BE2C (cell line): ENCODE results near the gene CACNG6.

Experiments used
- DNase-seq: peaks from one replicate; pipeline ENCODE4 v3.0.0-alpha.2; 2020
- H3K27me3 ChIP-seq: fragments of 250-450 bp; sonication (Bioruptor Pico); 2 replicates; pipeline ENCODE4 v1.5.1; 2020; ENCODE audit warnings: mild to moderate bottlenecking
- H3K36me3 ChIP-seq: fragments of 250-450 bp; sonication (Bioruptor Pico); 2 replicates; pipeline ENCODE4 v1.5.1; 2020; ENCODE audit warnings: mild to moderate bottlenecking
- H3K4me1 ChIP-seq: fragments of 250-450 bp; sonication (Bioruptor Pico); 2 replicates; pipeline ENCODE4 v1.5.1; 2020
- H3K4me3 ChIP-seq: 2 replicates; pipeline ENCODE4 v1.5.1; 2011; ENCODE audit warnings: low read depth, low read length
- H3K9me3 ChIP-seq: fragments of 250-450 bp; sonication (Bioruptor Pico); 2 replicates; pipeline ENCODE4 v1.5.1; 2020
- TF ChIP-seq, protein P1 (sequence below): IDR thresholded peaks from 2 replicates; pipeline ENCODE4 v1.5.1; 2012; ENCODE audit warnings: mild to moderate bottlenecking, low read depth, low read length

The CACNG6 gene

DNA sequence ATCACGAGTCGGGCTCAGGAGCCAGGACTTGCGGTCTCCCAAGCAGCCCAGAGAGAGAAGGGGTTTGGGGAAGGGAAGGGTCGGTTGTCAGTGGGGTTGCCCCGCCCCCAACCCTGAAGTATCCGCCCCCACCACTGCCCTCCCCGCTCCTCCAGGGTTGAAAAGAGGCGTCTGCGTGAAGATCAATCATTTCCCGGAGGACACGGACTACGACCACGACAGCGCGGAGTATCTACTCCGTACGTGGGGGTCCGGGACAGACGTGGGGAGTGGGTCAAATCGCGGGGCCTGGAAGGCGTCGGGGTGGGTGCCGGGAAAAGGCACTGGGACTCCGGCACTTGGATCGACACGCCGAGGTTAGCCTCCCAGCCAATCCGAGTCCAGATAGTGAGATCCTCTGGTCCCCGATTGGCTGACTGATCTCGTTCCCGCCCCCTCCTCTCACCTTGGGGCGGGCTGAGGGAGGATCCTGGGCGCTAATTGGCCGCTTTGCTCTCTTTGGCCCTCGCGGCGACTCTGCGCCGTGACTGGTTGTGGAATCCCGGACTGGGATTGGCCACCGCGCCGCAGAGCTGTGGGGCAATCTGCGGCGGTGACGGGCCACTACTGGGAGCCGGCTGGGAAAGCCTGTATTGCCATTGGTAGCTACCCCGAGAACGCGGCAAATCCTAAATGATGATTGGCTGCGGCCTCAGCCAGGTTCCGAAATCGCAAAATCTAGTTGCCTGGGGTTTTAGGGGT, 13.3 kb upstream of the CACNG6 start:
- no peak for DNase-seq
- no peaks in the 10 kb centered on the region for H3K4me1 ChIP-seq
- no peak overlapping the region for H3K4me3 ChIP-seq
- peaks cover 3% of the 10 kb centered on the region; the same call in 1 of the 2 replicates for H3K27me3 ChIP-seq
- peaks cover 3% of the 10 kb centered on the region; the same call in 1 of the 2 replicates for H3K9me3 ChIP-seq
- TF ChIP-seq, protein P1, sequence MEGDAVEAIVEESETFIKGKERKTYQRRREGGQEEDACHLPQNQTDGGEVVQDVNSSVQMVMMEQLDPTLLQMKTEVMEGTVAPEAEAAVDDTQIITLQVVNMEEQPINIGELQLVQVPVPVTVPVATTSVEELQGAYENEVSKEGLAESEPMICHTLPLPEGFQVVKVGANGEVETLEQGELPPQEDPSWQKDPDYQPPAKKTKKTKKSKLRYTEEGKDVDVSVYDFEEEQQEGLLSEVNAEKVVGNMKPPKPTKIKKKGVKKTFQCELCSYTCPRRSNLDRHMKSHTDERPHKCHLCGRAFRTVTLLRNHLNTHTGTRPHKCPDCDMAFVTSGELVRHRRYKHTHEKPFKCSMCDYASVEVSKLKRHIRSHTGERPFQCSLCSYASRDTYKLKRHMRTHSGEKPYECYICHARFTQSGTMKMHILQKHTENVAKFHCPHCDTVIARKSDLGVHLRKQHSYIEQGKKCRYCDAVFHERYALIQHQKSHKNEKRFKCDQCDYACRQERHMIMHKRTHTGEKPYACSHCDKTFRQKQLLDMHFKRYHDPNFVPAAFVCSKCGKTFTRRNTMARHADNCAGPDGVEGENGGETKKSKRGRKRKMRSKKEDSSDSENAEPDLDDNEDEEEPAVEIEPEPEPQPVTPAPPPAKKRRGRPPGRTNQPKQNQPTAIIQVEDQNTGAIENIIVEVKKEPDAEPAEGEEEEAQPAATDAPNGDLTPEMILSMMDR: no peak
- no peaks in the 10 kb centered on the region for H3K36me3 ChIP-seq

DNA sequence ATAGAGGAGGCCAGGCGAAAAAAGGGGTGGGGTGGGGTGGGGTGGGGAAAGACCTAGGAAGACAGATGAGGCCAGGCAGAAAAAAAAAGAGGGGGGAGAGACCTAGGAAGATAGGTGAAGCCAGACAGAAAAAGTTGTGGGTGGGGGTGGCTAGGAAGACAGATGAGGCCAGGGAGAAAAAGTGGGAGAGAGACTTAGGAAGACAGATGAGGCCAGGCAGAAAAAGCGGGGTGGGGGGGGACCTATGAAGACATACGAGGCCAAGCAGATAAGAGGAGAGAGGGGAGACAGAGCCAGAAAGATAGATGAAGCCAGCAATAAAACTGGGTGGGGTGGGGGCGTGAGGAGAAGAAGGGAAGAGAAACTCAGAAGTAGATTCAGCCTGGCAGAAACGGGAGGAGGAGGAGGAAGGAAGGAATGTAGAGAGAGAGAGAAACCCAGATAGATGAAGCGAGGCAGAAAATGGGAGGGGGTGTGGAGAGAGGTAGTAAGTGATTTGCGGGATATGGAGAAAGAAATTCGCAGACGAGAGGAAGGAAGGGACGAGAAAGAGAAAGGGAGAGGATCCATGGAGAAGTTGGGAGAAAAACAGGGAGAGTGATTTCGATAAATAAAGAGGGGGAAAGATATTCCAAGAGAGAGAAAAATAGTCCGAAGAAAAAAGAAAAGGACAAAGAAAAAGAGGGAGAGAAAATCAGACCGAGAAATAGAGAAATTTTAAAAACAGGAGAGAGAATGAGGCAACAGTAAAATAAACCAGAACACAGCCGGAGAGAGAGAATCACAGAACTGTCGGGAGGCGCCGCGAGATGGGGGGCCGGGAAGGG, 12.2 kb upstream of the CACNG6 start:
- H3K4me3 ChIP-seq: no peak overlapping the region
- H3K9me3 ChIP-seq: peaks cover 3% of the 10 kb centered on the region; the same call in 1 of the 2 replicates
- TF ChIP-seq, protein P1: no peak
- DNase-seq: no peak
- H3K27me3 ChIP-seq: peaks cover 3% of the 10 kb centered on the region; the same call in 1 of the 2 replicates
- no peaks in the 10 kb centered on the region for H3K4me1 ChIP-seq
- H3K36me3 ChIP-seq: no peaks in the 10 kb centered on the region

DNA sequence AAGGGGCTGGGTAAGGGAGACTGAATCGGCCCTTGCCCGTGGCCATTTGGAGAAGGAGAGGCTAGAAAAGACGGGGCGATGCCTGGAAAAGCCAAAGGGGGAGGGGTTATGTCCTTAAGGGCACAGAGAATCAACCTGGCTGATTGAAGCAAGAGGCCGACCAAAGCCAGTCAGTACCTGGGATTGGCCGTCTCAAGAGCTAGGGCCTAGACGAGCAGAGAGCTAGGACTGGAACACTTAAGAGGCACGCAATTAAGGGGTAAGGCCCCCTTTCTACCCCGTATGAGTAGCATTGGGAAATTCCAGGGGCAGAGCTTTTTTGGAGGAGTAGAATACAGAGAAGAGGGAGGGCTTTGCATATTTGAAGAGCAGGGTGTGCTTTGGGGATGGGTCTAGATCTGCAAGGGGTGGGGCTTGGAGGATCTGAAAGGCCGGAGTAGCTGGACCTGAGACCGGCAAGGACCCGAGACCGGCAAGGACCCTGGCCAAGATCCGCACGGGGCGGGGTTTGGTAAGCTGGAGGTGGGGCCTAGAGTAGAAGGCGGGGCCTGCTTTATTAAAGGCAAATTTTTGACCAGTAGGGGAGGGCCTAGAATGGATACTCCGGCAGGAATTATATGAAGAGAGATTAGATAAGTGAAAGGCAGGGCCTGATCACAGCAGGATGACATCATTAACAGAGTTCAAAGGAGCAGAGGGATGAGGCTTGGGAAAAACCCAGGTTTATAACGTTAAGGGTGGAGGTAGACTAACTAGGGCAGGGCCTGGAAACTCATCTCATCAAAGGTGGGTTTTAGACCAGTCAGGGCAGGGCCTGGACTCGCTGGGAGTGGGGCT, 10.7 kb upstream of the CACNG6 start:
- TF ChIP-seq, protein P1: no peak
- H3K4me1 ChIP-seq: no peaks in the 10 kb centered on the region
- DNase-seq: no peak
- peaks cover 3% of the 10 kb centered on the region; the same call in 1 of the 2 replicates for H3K27me3 ChIP-seq
- H3K36me3 ChIP-seq: no peaks in the 10 kb centered on the region
- peaks cover 3% of the 10 kb centered on the region; the same call in 1 of the 2 replicates for H3K9me3 ChIP-seq
- H3K4me3 ChIP-seq: peak overlapping the region; percentile 52

DNA sequence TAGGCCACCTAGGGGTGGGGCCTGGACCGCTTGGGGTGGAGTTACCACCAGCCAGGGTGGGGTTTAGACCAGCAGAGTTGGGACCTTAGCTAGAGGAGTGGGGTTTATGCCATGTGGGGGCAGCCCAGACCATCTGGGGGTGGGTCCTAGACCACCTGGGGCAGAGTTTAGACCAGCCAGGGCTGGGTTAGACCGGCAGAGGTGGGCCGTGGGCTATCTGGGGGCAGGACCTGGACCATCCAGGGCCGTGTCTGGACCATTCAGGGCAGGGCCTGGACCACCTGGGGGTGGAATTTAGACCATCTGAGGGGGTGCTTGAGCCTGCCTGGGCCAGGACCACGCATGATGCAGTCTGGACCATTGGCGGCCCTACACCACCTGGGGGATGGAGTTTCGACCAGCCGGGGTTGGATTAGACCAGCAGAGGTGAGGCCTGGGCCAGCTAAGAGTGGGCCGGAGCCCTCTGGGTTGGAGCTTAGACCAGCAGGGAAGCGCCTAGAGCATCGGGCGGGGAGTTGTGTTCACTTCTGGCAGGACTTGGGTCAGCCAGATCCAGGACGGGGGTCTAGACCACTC, 10.0 kb upstream of the CACNG6 start:
- TF ChIP-seq, protein P1: no peak
- no peak for DNase-seq
- Histone ChIP-seq H3K27me3 (peaks cover 3% of the 10 kb centered on the region; the same call in 1 of the 2 replicates), H3K4me1 (no peaks in the 10 kb centered on the region), H3K9me3 (peaks cover 3% of the 10 kb centered on the region; the same call in 1 of the 2 replicates), H3K36me3 (no peaks in the 10 kb centered on the region), H3K4me3 (no peak overlapping the region)

DNA sequence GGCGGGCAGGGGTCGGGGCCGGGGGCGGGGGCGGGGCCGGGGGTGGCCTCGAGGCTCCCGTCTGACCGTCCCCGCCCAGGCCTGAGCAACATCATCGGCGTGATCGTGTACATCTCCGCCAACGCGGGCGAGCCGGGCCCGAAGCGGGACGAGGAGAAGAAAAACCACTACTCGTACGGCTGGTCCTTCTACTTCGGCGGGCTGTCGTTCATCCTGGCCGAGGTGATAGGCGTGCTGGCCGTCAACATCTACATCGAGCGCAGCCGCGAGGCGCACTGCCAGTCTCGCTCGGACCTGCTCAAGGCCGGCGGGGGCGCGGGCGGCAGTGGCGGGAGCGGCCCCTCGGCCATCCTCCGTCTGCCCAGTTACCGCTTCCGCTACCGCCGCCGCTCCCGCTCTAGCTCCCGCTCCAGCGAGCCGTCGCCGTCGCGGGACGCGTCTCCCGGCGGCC, 9.4 kb upstream of the CACNG6 start:
- no peak overlapping the region for H3K4me3 ChIP-seq
- H3K9me3 ChIP-seq: peaks cover 3% of the 10 kb centered on the region; the same call in 1 of the 2 replicates
- no peak for DNase-seq
- H3K27me3 ChIP-seq: peaks cover 3% of the 10 kb centered on the region; the same call in 1 of the 2 replicates
- TF ChIP-seq, protein P1: no peak
- no peaks in the 10 kb centered on the region for H3K4me1 ChIP-seq
- H3K36me3 ChIP-seq: no peaks in the 10 kb centered on the region
